Subcutaneous abdominal adipose tissue (tissue), 5 donors: Measurements from ENCODE around the gene FBP2.
"Not testable (repeated sequence)": the region's sequence is repeated elsewhere in the genome, so short reads cannot be mapped to it uniquely, and the experiment has no call there.

Experiments used
- H3K27ac ChIP-seq: one replicate; pipeline ENCODE4 v1.7.0; 2013; ENCODE audit warnings: low read depth, mild to moderate bottlenecking, inconsistent platforms, low read length, moderate library complexity
- H3K27me3 ChIP-seq, 5 donors: one replicate each; pipeline ENCODE4 v1.7.0; 2013; ENCODE audit warnings: low read length in 5 of 5, inconsistent platforms in 1 of 5; ENCODE audit not compliant: control insufficient read depth in 5 of 5, insufficient read depth in 4 of 5
- H3K36me3 ChIP-seq, 5 donors: one replicate each; pipeline ENCODE4 v1.7.0; 2013; ENCODE audit warnings: low read length in 5 of 5; ENCODE audit not compliant: control insufficient read depth in 5 of 5, insufficient read depth in 5 of 5
- H3K4me1 ChIP-seq, 5 donors: one replicate each; pipeline ENCODE4 v1.7.0; 2013; ENCODE audit warnings: low read length in 5 of 5, mild to moderate bottlenecking in 3 of 5, moderate library complexity in 1 of 5; ENCODE audit not compliant: control insufficient read depth in 5 of 5, insufficient read depth in 5 of 5
- H3K4me3 ChIP-seq, 5 donors: one replicate each; pipeline ENCODE4 v1.7.0; 2013; ENCODE audit warnings: low read length in 5 of 5, low read depth in 1 of 5
- H3K9ac ChIP-seq, 5 donors: one replicate each; pipeline ENCODE4 v1.7.0; 2013; ENCODE audit warnings: low read length in 5 of 5, mild to moderate bottlenecking in 4 of 5, moderate library complexity in 3 of 5
- H3K9me3 ChIP-seq, 5 donors: one replicate each; pipeline ENCODE4 v1.7.0; 2013; ENCODE audit warnings: low read length in 5 of 5; ENCODE audit not compliant: control insufficient read depth in 5 of 5
- donor health status: healthy.
- donor health status: healthy.
- donor health status: healthy.
- donor health status: healthy.
- donor health status: healthy.

FBP2 gene

GRCh38 chr9:94591046-94591545, 2.5 kb downstream of the FBP2 start:
- H3K4me3 ChIP-seq, H3K4me1 ChIP-seq: not testable (repeated sequence)

DNA sequence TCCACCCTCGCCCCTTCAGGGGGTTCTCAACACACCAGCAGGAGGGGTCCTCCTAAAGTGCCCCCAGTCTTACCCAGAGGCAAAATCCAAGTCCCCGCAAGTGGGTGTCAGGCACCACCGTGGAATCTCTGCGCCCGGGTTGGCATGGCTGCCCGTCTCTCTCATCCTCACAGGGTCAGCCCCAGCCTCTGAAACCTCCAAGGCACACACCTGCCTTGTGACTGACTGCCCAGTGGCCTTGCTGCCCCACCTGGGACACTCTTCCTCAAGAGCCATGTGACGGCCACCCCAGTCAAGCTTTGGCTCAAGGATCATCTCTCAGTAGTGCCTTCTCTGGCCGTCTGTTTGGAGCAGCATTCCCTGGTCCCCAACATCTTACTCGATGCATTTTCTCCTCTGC, 4.9 kb downstream of the FBP2 start:
- no peaks in the 10 kb centered on the region for H3K9me3 ChIP-seq
- peaks cover 0 to 2% (median 0%) of the 10 kb centered on the region in 5 donors for H3K27me3 ChIP-seq
- no peak overlapping the region for H3K4me3 ChIP-seq
- no peaks in the 10 kb centered on the region for H3K36me3 ChIP-seq
- peaks cover 0 to 6% (median 3%) of the 10 kb centered on the region in 5 donors for H3K4me1 ChIP-seq
- no peak overlapping the region for H3K27ac ChIP-seq
- H3K9ac ChIP-seq = no peak overlapping the region

More at GRCh38 chr9:94591046-94591545, 2.5 kb downstream of the FBP2 start:
- H3K9ac ChIP-seq, H3K27ac ChIP-seq, H3K27me3 ChIP-seq, H3K36me3 ChIP-seq, H3K9me3 ChIP-seq: not testable (repeated sequence)

- Histone ChIP-seq H3K4me3 (peak overlapping the region in 2 of 5 donors; percentile 2 to 28), H3K36me3 (no peaks in the 10 kb centered on the region), H3K27me3 (peaks cover 0 to 2% (median 0%) of the 10 kb centered on the region in 5 donors), H3K9me3 (no peaks in the 10 kb centered on the region), H3K4me1 (peaks cover 0 to 6% (median 0%) of the 10 kb centered on the region in 5 donors), H3K9ac (no peak overlapping the region), H3K27ac (no peak overlapping the region)
These were observed 6.8 kb downstream of the FBP2 start for GRCh38 chr9:94586814-94587213.

DNA sequence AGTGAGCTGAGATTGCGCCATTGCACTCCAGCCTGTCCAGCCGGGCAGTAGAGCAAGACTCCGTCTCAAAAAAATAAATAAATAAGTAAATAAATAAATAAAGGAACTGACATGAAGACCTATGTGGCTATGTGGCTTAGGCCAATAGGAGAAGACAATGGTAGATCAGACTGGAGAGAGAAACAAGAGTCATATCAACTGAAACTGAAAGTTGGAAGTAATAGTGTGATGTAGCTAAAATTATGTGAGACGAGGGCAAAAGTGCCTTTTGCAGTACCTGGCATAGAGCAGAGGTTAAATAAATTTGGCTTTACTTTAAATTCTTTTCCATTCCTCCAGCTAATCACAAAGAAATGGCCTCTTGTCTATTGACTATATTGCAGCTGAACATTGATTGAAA, 7.3 kb downstream of the FBP2 start:
- no peaks in the 10 kb centered on the region for H3K36me3 ChIP-seq
- no peak overlapping the region for H3K27ac ChIP-seq
- H3K4me1 ChIP-seq = peaks cover 0 to 6% (median 0%) of the 10 kb centered on the region in 5 donors
- no peak overlapping the region for H3K9ac ChIP-seq
- H3K27me3 ChIP-seq = peaks cover 0 to 2% (median 0%) of the 10 kb centered on the region in 5 donors
- no peaks in the 10 kb centered on the region for H3K9me3 ChIP-seq
- H3K4me3 ChIP-seq = peak overlapping the region in 2 of 5 donors; percentile 2 to 28

- Histone ChIP-seq H3K9me3 (no peaks in the 10 kb centered on the region), H3K36me3 (no peaks in the 10 kb centered on the region), H3K9ac (no peak overlapping the region), H3K4me1 (peaks cover 0 to 6% (median 0%) of the 10 kb centered on the region in 5 donors), H3K4me3 (no peak overlapping the region), H3K27me3 (no peaks in the 10 kb centered on the region), H3K27ac (no peak overlapping the region)
These were observed 9.1 kb downstream of the FBP2 start for GRCh38 chr9:94584555-94584954.

GRCh38 chr9:94581728-94582127, 11.9 kb downstream of the FBP2 start:
- Histone ChIP-seq H3K4me1 (peaks cover 0 to 5% (median 0%) of the 10 kb centered on the region in 5 donors), H3K9ac (no peak overlapping the region), H3K4me3 (no peak overlapping the region), H3K27me3 (peaks cover 0 to 2% (median 0%) of the 10 kb centered on the region in 5 donors), H3K27ac (no peak overlapping the region), H3K9me3 (no peaks in the 10 kb centered on the region), H3K36me3 (no peaks in the 10 kb centered on the region)

DNA sequence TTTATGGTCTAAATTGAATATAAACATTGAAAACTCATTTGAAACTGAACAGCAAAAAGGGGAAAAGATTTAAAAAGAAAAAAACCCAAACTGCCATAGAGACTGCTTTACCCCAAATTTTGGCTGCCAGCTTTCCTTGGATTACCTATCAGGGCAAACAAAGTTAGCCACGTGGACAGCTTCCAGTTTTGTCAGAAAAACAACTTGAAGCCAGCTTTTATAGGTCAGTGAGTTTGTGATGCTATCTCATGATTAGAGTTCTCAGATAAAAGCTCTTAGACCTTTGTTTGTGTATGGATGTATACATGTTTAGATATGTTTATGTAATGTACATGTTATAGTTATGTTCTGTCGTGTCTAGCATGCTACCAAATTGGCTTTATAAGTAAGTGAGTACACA, 16.1 kb downstream of the FBP2 start:
- Histone ChIP-seq H3K9ac (no peak overlapping the region), H3K27ac (no peak overlapping the region), H3K4me1 (peaks cover 0 to 4% (median 0%) of the 10 kb centered on the region in 5 donors)

GRCh38 chr9:94577036-94577435, 16.6 kb downstream of the FBP2 start:
- Histone ChIP-seq H3K9me3 (no peaks in the 10 kb centered on the region), H3K4me3 (no peak overlapping the region), H3K27me3 (peaks cover 0 to 5% (median 0%) of the 10 kb centered on the region in 5 donors), H3K4me1 (peaks cover 0 to 4% (median 0%) of the 10 kb centered on the region in 5 donors), H3K36me3 (no peaks in the 10 kb centered on the region), H3K27ac (no peak overlapping the region), H3K9ac (no peak overlapping the region)

More for the DNA sequence above, 16.1 kb downstream of the FBP2 start:
- Histone ChIP-seq H3K27me3 (peaks cover 0 to 5% (median 0%) of the 10 kb centered on the region in 5 donors), H3K36me3 (no peaks in the 10 kb centered on the region), H3K4me3 (no peak overlapping the region), H3K9me3 (no peaks in the 10 kb centered on the region)

DNA sequence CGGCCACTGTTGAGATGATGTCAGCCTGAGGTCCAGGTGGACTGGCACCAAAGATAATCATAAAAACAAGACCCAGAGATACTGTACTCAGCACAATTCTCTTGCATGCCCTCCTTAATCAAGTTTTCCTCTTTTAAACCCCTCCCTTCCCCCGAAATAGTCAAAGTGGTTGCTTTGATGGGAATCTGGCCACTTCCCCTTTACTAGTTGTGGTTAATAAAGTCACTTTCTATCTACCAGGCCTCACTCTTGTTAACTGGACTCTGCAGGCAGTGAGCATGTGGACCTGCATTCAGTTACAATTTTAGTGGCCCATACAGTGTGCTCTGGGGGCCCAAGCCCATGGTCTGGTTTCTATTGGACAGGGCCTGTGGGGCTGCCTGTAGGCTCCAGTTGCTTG, 17.5 kb downstream of the FBP2 start:
- Histone ChIP-seq H3K9me3 (no peaks in the 10 kb centered on the region), H3K4me1 (peaks cover 0 to 4% (median 0%) of the 10 kb centered on the region in 5 donors), H3K27ac (no peak overlapping the region), H3K27me3 (peaks cover 0 to 5% (median 0%) of the 10 kb centered on the region in 5 donors), H3K9ac (no peak overlapping the region), H3K4me3 (no peak overlapping the region), H3K36me3 (no peaks in the 10 kb centered on the region)

- H3K27me3 ChIP-seq = peaks cover 0 to 5% (median 0%) of the 10 kb centered on the region in 5 donors
- no peak overlapping the region for H3K9ac ChIP-seq
- H3K4me3 ChIP-seq = no peak overlapping the region
- H3K4me1 ChIP-seq = no peaks in the 10 kb centered on the region
- H3K36me3 ChIP-seq = no peaks in the 10 kb centered on the region
- H3K9me3 ChIP-seq = no peaks in the 10 kb centered on the region
- no peak overlapping the region for H3K27ac ChIP-seq
These were observed 24.5 kb downstream of the FBP2 start for GRCh38 chr9:94568972-94569712.
